ENCODE data around the gene DIS3.
"Not testable (repeated sequence)": the region's sequence is repeated elsewhere in the genome, so short reads cannot be mapped to it uniquely, and the experiment has no call there.

The DIS3 gene

GRCh38 chr13:72798817-72799216 lies 17.1 kb upstream of the DIS3 start:
- no peak overlapping the region for H3K27ac ChIP-seq (ENCODE audit: low read length)
- no peak overlapping the region for H3K9ac ChIP-seq (ENCODE audit: low read depth, low read length)
- H3K9me3 ChIP-seq (ENCODE audit: insufficient read depth, low read depth, low read length) = no peaks in the 10 kb centered on the region
- H3K4me3 ChIP-seq (ENCODE audit: low read length) = no peak overlapping the region
- H3K4me1 ChIP-seq (ENCODE audit: insufficient read depth, low read length) = no peaks in the 10 kb centered on the region
- H3K36me3 ChIP-seq (ENCODE audit: insufficient read depth, low read depth, low read length) = peaks cover 44% of the 10 kb centered on the region
- H3K27me3 ChIP-seq (ENCODE audit: insufficient read depth, low read length) = no peaks in the 10 kb centered on the region

- H3K27ac ChIP-seq (ENCODE audit: low read length) = no peak overlapping the region
- H3K9me3 ChIP-seq (ENCODE audit: insufficient read depth, low read depth, low read length) = no peaks in the 10 kb centered on the region
- no peak overlapping the region for H3K9ac ChIP-seq (ENCODE audit: low read depth, low read length)
- H3K4me3 ChIP-seq (ENCODE audit: low read length) = no peak overlapping the region
- H3K27me3 ChIP-seq (ENCODE audit: insufficient read depth, low read length) = no peaks in the 10 kb centered on the region
- no peaks in the 10 kb centered on the region for H3K4me1 ChIP-seq (ENCODE audit: insufficient read depth, low read length)
- H3K36me3 ChIP-seq (ENCODE audit: insufficient read depth, low read depth, low read length) = peaks cover 42% of the 10 kb centered on the region
These were observed 10.9 kb upstream of the DIS3 start for GRCh38 chr13:72792640-72793039.

DNA sequence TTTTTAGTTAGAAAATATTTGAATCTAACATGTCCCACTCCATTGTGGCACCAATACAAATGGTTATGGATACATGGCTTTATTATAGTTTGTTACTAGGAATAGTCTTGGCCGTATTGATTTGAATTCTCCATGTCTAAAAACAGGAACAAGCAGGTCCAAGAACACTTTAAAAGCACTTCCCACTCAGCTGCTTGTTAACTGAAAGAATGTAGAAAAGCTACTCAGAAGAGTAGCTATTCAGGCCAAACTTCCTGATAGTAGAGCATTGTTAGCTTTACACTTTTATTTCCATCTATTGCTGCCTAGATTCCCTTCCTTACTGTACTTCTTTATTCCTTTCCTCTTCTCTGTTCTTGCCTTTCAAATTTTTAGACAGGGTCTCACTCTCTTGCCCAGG lies 7.1 kb upstream of the DIS3 start:
- Histone ChIP-seq H3K4me1 (ENCODE audit: insufficient read depth, low read length) (no peaks in the 10 kb centered on the region), H3K9ac (ENCODE audit: low read depth, low read length) (no peak overlapping the region), H3K27me3 (ENCODE audit: insufficient read depth, low read length) (no peaks in the 10 kb centered on the region), H3K27ac (ENCODE audit: low read length) (no peak overlapping the region), H3K4me3 (ENCODE audit: low read length) (no peak overlapping the region), H3K36me3 (ENCODE audit: insufficient read depth, low read depth, low read length) (peaks cover 27% of the 10 kb centered on the region), H3K9me3 (ENCODE audit: insufficient read depth, low read depth, low read length) (no peaks in the 10 kb centered on the region)

- peaks cover 12% of the 10 kb centered on the region for H3K4me1 ChIP-seq (ENCODE audit: insufficient read depth, low read length)
- H3K4me3 ChIP-seq (ENCODE audit: low read length); H3K36me3 ChIP-seq (ENCODE audit: insufficient read depth, low read depth, low read length); H3K27ac ChIP-seq (ENCODE audit: low read length); H3K9me3 ChIP-seq (ENCODE audit: insufficient read depth, low read depth, low read length); H3K9ac ChIP-seq (ENCODE audit: low read depth, low read length); H3K27me3 ChIP-seq (ENCODE audit: insufficient read depth, low read length): not testable (repeated sequence)
These were observed 3.0 kb upstream of the DIS3 start for GRCh38 chr13:72784679-72785078.

- no peak overlapping the region for H3K27ac ChIP-seq (ENCODE audit: low read length)
- H3K4me1 ChIP-seq (ENCODE audit: insufficient read depth, low read length) = peaks cover 12% of the 10 kb centered on the region
- H3K36me3 ChIP-seq (ENCODE audit: insufficient read depth, low read depth, low read length) = peaks cover 28% of the 10 kb centered on the region
These were observed 1.0 kb upstream of the DIS3 start for GRCh38 chr13:72782717-72783116.

DNA sequence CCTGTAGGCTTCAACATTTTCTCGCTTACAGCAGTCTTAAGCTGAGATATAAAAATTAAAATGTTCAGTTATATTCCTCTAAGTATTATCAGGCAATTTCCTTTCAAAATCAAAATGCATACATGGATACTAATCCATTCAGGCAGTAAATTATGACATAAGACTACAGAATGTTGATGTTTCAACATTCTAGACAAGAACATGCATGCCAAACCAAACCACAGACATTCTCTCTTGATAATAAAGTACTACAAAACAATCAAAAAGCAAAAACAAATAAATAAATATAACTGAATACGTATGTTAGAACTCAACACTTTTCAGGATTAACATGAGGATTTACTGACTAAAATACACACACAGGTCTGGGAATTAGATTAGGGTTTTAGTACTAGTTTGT lies 7.7 kb downstream of the DIS3 start:
- H3K36me3 ChIP-seq (ENCODE audit: insufficient read depth, low read depth, low read length) = peaks cover 99% of the 10 kb centered on the region
- H3K27me3 ChIP-seq (ENCODE audit: insufficient read depth, low read length) = no peaks in the 10 kb centered on the region
- H3K4me1 ChIP-seq (ENCODE audit: insufficient read depth, low read length) = no peaks in the 10 kb centered on the region
- H3K9me3 ChIP-seq (ENCODE audit: insufficient read depth, low read depth, low read length) = no peaks in the 10 kb centered on the region
- no peak overlapping the region for H3K4me3 ChIP-seq (ENCODE audit: low read length)
- no peak overlapping the region for H3K9ac ChIP-seq (ENCODE audit: low read depth, low read length)
- no peak overlapping the region for H3K27ac ChIP-seq (ENCODE audit: low read length)

More at GRCh38 chr13:72782717-72783116, 1.0 kb upstream of the DIS3 start:
- Histone ChIP-seq H3K4me3 (ENCODE audit: low read length) (peak overlapping the region; percentile 95), H3K27me3 (ENCODE audit: insufficient read depth, low read length) (no peaks in the 10 kb centered on the region), H3K9ac (ENCODE audit: low read depth, low read length) (peak overlapping the region; percentile 95; the same call in 1 of the 2 replicates), H3K9me3 (ENCODE audit: insufficient read depth, low read depth, low read length) (no peaks in the 10 kb centered on the region)

DNA sequence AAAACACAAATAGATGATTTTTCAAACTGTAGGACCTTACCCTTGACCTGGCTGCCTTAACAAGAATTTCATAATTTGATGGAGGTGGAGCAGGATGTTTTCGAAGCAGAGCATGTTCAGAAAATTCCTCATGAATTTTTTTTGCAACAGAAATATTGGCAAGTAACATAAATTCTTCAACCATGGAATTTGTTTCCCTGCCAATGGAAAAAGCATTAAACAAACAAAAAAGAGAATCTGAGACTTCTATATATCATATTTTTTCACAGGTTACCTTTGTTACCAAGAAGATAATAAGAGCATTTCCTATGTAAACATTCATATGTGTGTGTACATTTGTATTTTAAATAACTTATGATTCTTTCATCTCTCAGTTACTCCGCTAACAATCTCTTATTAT lies 18.3 kb downstream of the DIS3 start:
- Histone ChIP-seq H3K4me1 (ENCODE audit: insufficient read depth, low read length) (no peaks in the 10 kb centered on the region), H3K9ac (ENCODE audit: low read depth, low read length) (no peak overlapping the region), H3K4me3 (ENCODE audit: low read length) (no peak overlapping the region), H3K27me3 (ENCODE audit: insufficient read depth, low read length) (no peaks in the 10 kb centered on the region), H3K9me3 (ENCODE audit: insufficient read depth, low read depth, low read length) (no peaks in the 10 kb centered on the region), H3K27ac (ENCODE audit: low read length) (no peak overlapping the region), H3K36me3 (ENCODE audit: insufficient read depth, low read depth, low read length) (peaks cover 100% of the 10 kb centered on the region)

GRCh38 chr13:72760189-72760588 lies 21.5 kb downstream of the DIS3 start:
- no peak overlapping the region for H3K9ac ChIP-seq (ENCODE audit: low read depth, low read length)
- peaks cover 94% of the 10 kb centered on the region for H3K36me3 ChIP-seq (ENCODE audit: insufficient read depth, low read depth, low read length)
- no peak overlapping the region for H3K4me3 ChIP-seq (ENCODE audit: low read length)
- H3K4me1 ChIP-seq (ENCODE audit: insufficient read depth, low read length) = no peaks in the 10 kb centered on the region
- H3K27ac ChIP-seq (ENCODE audit: low read length) = no peak overlapping the region
- H3K9me3 ChIP-seq (ENCODE audit: insufficient read depth, low read depth, low read length) = no peaks in the 10 kb centered on the region
- no peaks in the 10 kb centered on the region for H3K27me3 ChIP-seq (ENCODE audit: insufficient read depth, low read length)

DNA sequence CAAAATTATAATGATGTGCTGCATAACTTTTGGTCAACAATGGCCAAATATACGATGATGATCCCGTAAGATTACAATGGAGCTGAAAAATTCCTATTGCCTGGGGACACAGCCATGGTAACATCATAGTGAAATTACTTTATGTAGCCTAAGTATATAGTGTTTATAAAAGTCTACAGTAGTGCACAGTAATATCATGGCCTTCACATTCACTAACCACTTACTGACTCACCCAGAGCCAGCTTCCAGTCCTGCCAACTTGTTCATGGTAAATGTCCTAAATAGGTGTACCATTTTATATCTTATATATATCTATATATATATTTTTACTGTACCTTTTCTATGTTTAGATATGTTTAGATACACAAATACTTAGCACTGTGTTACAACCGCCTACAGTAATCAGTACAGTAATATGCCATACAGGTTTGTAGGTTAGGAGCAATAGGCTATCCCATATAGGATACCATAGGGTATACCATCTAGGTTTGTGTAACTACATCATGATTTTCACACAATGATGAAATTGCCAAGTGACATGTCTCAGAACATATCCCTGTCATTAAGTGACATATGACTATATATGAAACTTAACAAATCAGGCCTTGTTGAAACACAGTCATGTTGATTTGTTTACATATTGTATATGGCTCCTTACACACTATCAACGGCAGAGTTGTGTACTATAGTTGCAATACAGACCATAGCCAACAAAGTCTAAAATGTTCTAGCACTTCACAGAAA lies 23.7 kb downstream of the DIS3 start:
- H3K9me3 ChIP-seq (ENCODE audit: insufficient read depth, low read depth, low read length) = no peaks in the 10 kb centered on the region
- H3K27me3 ChIP-seq (ENCODE audit: insufficient read depth, low read length) = no peaks in the 10 kb centered on the region
- H3K9ac ChIP-seq (ENCODE audit: low read depth, low read length) = no peak overlapping the region
- H3K36me3 ChIP-seq (ENCODE audit: insufficient read depth, low read depth, low read length) = peaks cover 93% of the 10 kb centered on the region
- no peak overlapping the region for H3K27ac ChIP-seq (ENCODE audit: low read length)
- no peaks in the 10 kb centered on the region for H3K4me1 ChIP-seq (ENCODE audit: insufficient read depth, low read length)
- H3K4me3 ChIP-seq (ENCODE audit: low read length) = no peak overlapping the region

GRCh38 chr13:72754111-72754510 lies 27.6 kb downstream of the DIS3 start:
- Histone ChIP-seq H3K4me1 (ENCODE audit: insufficient read depth, low read length) (no peaks in the 10 kb centered on the region), H3K27me3 (ENCODE audit: insufficient read depth, low read length) (no peaks in the 10 kb centered on the region), H3K36me3 (ENCODE audit: insufficient read depth, low read depth, low read length) (peaks cover 87% of the 10 kb centered on the region), H3K9me3 (ENCODE audit: insufficient read depth, low read depth, low read length) (0 out of 2 replicates have a peak, but pooled peaks cover 4% of the 10 kb centered on the region), H3K27ac (ENCODE audit: low read length) (no peak overlapping the region), H3K9ac (ENCODE audit: low read depth, low read length) (no peak overlapping the region), H3K4me3 (ENCODE audit: low read length) (no peak overlapping the region)

DNA sequence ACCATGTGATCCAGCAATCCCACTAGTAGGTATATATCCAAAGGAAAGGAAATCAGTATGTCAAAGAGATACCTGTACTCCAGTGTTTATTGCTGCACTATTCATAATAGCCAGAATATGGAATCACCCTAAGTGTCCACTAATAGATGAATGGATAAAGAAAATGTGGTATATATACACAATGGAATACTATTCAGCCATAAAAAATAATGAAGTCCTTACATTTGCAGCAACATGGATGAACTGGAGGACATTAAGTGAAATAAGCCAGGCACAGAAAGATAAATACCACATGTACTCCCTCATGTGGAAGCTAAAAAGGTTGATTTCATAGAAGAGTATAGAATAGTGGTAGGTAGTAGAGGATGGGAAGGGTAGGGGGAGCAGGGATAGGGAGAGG lies 30.5 kb downstream of the DIS3 start:
- H3K27me3 ChIP-seq (ENCODE audit: insufficient read depth, low read length) = no peaks in the 10 kb centered on the region
- 0 out of 2 replicates have a peak, but pooled peaks cover 4% of the 10 kb centered on the region for H3K9me3 ChIP-seq (ENCODE audit: insufficient read depth, low read depth, low read length)
- H3K9ac ChIP-seq (ENCODE audit: low read depth, low read length) = no peak overlapping the region
- H3K4me3 ChIP-seq (ENCODE audit: low read length) = no peak overlapping the region
- no peaks in the 10 kb centered on the region for H3K4me1 ChIP-seq (ENCODE audit: insufficient read depth, low read length)
- H3K27ac ChIP-seq (ENCODE audit: low read length) = no peak overlapping the region
- H3K36me3 ChIP-seq (ENCODE audit: insufficient read depth, low read depth, low read length) = peaks cover 93% of the 10 kb centered on the region

DNA sequence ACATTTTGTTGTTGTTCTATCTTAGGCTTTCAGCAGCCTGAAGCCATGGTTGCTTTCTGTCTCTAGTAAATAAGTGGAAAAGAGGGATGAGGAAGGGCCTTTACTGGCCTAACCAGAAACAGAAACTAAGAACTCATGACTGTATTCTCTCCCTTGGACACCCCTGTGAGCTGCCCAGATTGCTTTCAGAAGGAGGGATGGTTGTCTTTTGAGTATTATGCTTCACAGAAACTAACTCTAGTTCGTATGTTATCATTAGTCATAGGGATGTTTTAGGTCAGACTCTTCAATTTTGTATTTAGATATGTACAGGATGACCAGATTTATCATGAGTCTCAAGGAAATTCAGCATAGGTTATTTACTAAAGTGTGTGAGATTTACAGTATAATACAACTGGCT lies 36.4 kb downstream of the DIS3 start:
- peaks cover 87% of the 10 kb centered on the region for H3K36me3 ChIP-seq (ENCODE audit: insufficient read depth, low read depth, low read length)
- no peak overlapping the region for H3K4me3 ChIP-seq (ENCODE audit: low read length)

More for the DNA sequence above, 36.4 kb downstream of the DIS3 start:
- no peak overlapping the region for H3K9ac ChIP-seq (ENCODE audit: low read depth, low read length)
- no peaks in the 10 kb centered on the region for H3K27me3 ChIP-seq (ENCODE audit: insufficient read depth, low read length)
- H3K9me3 ChIP-seq (ENCODE audit: insufficient read depth, low read depth, low read length) = no peaks in the 10 kb centered on the region
- H3K4me1 ChIP-seq (ENCODE audit: insufficient read depth, low read length) = no peaks in the 10 kb centered on the region
- H3K27ac ChIP-seq (ENCODE audit: low read length) = no peak overlapping the region
